ENCODE results near the gene CPSF3. TPM values are rescaled to one million over a fixed set of nuclear protein-coding genes. Genes with fewer than 3 reads are reported as not detected.

Gene CPSF3
- total RNA-seq, 1 experiment from 2014 or later: 68.5 TPM

GRCh38 chr2:9443526-9443925 is 20.1 kb downstream of the CPSF3 start:
- H3K9me3 ChIP-seq (ENCODE audit: control insufficient read depth in 1 of 2, insufficient read depth in 1 of 2, low read depth in 1 of 2, low read length in 2 of 2): no peaks in the 10 kb centered on the region
- intact Hi-C loops (cut with micrococcal nuclease): no loop called here
- H3K27me3 ChIP-seq (ENCODE audit: insufficient read depth, low read length): no peaks in the 10 kb centered on the region
- no peaks in the 10 kb centered on the region for H3K79me2 ChIP-seq (ENCODE audit: insufficient read depth, low read length)
- no peak overlapping the region for H3K4me2 ChIP-seq (ENCODE audit: low read length)
- no peak overlapping the region for H3K9ac ChIP-seq (ENCODE audit: low read length)
- no peaks in the 10 kb centered on the region for H3K4me1 ChIP-seq (ENCODE audit: control insufficient read depth in 1 of 2, insufficient read depth in 2 of 2, low read length in 2 of 2)
- H2AFZ ChIP-seq (ENCODE audit: low read depth, low read length, poor library complexity, severe bottlenecking): no peak overlapping the region
- DNase-seq (ENCODE audit: low read depth, low spot score) (no peak), ATAC-seq (no peak)
- H4K20me1 ChIP-seq (ENCODE audit: insufficient read depth): no peaks in the 10 kb centered on the region
- TF ChIP-seq ZFX (IDR thresholded peaks at IDR 0.05) (no peak), RAD21 (IDR thresholded peaks at IDR 0.05; ENCODE audit: low read depth) (no peak), TCF7L2 (IDR thresholded peaks at IDR 0.05; ENCODE audit: borderline replicate concordance, extremely low read depth, insufficient read depth, insufficient read length) (no peak), CTCF (IDR thresholded peaks at IDR 0.05 in 2 of 3, conservative IDR thresholded peaks at IDR 0.05 in 1 of 3; ENCODE audit: borderline replicate concordance in 1 of 3, insufficient read depth in 1 of 3, low read depth in 2 of 3, low read length in 2 of 3) (no peak), YY1 (IDR thresholded peaks at IDR 0.05; ENCODE audit: extremely low read depth, insufficient replicate concordance, low read depth, low read length) (no peak), SIN3A (IDR thresholded peaks at IDR 0.05; ENCODE audit: low read depth) (no peak), ATF3 (IDR thresholded peaks at IDR 0.05) (no peak), SP1 (IDR thresholded peaks at IDR 0.05; ENCODE audit: low read depth) (no peak), FOSL1 (IDR thresholded peaks at IDR 0.05; ENCODE audit: low read depth) (no peak), CBX3 (IDR thresholded peaks at IDR 0.05; ENCODE audit: low read depth) (no peak)
- RAD21 ChIA-PET (ENCODE audit: low non-redundant PET in 1 of 2, low total read pairs in 2 of 2, uncharacterized antibody in 2 of 2, unreplicated experiment in 2 of 2): no interaction called here
- peaks cover 25 to 36% of the 10 kb centered on the region in 2 experiments for H3K36me3 ChIP-seq (ENCODE audit: control insufficient read depth in 1 of 2, insufficient read depth in 2 of 2, low read length in 2 of 2)
- POLR2A ChIA-PET: no interaction called here
- H3K27ac ChIP-seq (ENCODE audit: low read depth, low read length): no peak overlapping the region
- no TSS peak for BruUV-seq (replicated peaks)
- no peaks in the 10 kb centered on the region for H3K9me2 ChIP-seq (ENCODE audit: insufficient read depth)
- H3K4me3 ChIP-seq (replicated peaks in 1 of 2; ENCODE audit: low read depth in 1 of 2, low read length in 2 of 2): no peak overlapping the region
- CTCF ChIA-PET: no interaction called here

All from HCT116 (cell line).